Measurements from ENCODE around the gene FCGR2B.
"Not testable (repeated sequence)": the region's sequence is repeated elsewhere in the genome, so short reads cannot be mapped to it uniquely, and the experiment has no call there.

GRCh38 chr1:161620399-161620798, 42.5 kb upstream of the FCGR2B start:
- TF ChIP-seq CTCF (tag by site-specific recombination; IDR thresholded peaks at IDR 0.05); ZNF121 (tag by site-specific recombination; IDR thresholded peaks at IDR 0.05); ZNF274 (IDR thresholded peaks at IDR 0.05; ENCODE audit: low read length); ZNF274 (tag by site-specific recombination; IDR thresholded peaks at IDR 0.05; ENCODE audit: borderline replicate concordance); ATF2 (tag by site-specific recombination; IDR thresholded peaks at IDR 0.05; ENCODE audit: low read depth); YY1 (tag by site-specific recombination; IDR thresholded peaks at IDR 0.05); ZNF791 (tag by site-specific recombination; IDR thresholded peaks at IDR 0.05); ZNF514 (tag by site-specific recombination; IDR thresholded peaks at IDR 0.05); ZNF2 (tag by site-specific recombination; IDR thresholded peaks at IDR 0.05); ZEB2 (tag by site-specific recombination; IDR thresholded peaks at IDR 0.05); ZNF654 (tag by site-specific recombination; IDR thresholded peaks at IDR 0.05; ENCODE audit: low read depth); ZBTB8A (tag by site-specific recombination; IDR thresholded peaks at IDR 0.05); ZNF10 (tag by site-specific recombination; IDR thresholded peaks at IDR 0.05); ZFP37 (tag by site-specific recombination; IDR thresholded peaks at IDR 0.05); ZNF223 (tag by site-specific recombination; IDR thresholded peaks at IDR 0.05): not testable (repeated sequence)

Data from HEK293 (cell line).